Transverse colon (tissue), 4 donors: ENCODE results near the gene PALM3. TPM values are rescaled to one million over a fixed set of nuclear protein-coding genes. Genes with fewer than 3 reads are reported as not detected.
"Not testable (repeated sequence)": the region's sequence is repeated elsewhere in the genome, so short reads cannot be mapped to it uniquely, and the experiment has no call there.

Experiments
- DNase-seq: peaks from one replicate; pipeline ENCODE4 v3.0.0-alpha.2; 2019
- H3K27ac ChIP-seq, 4 donors: fragments of 200-600 bp; sonication (generic); 2 replicates each; pipeline ENCODE4 v1.5.1; 2016 to 2018; ENCODE audit warnings: inconsistent platforms in 4 of 4
- H3K27me3 ChIP-seq: fragments of 200-600 bp; sonication (generic); 2 replicates; pipeline ENCODE4 v1.5.1; 2017; ENCODE audit warnings: inconsistent platforms
- H3K36me3 ChIP-seq, 4 donors: fragments of 200-600 bp; sonication (generic); 2 replicates each; pipeline ENCODE4 v1.5.1; 2017 to 2019; ENCODE audit warnings: inconsistent platforms in 4 of 4
- H3K4me1 ChIP-seq, 4 donors: fragments of 200-600 bp; sonication (generic); 2 replicates each; pipeline ENCODE4 v1.5.1; 2017 to 2020; ENCODE audit warnings: inconsistent platforms in 4 of 4
- H3K4me3 ChIP-seq, 4 donors: fragments of 200-600 bp; sonication (generic); 1 replicate in 1 of 4; 2 replicates in 3 of 4; pipeline versions ENCODE4 v1.5.1 to v1.6.1; 2017 to 2019; ENCODE audit warnings: inconsistent platforms in 4 of 4
- H3K9me3 ChIP-seq, 2 donors: fragments of 200-600 bp; sonication (generic); 2 replicates each; pipeline ENCODE4 v1.5.1; 2017 to 2019; ENCODE audit warnings: inconsistent platforms in 2 of 2
- EP300 ChIP-seq: sonication (generic); formaldehyde crosslinking; IDR thresholded peaks from one replicate; pipeline ENCODE4 v1.6.1; 2017; ENCODE audit warnings: antibody characterized with exemption, low read depth
- POLR2A ChIP-seq: fragments of 450-650 bp; IDR thresholded peaks from one replicate; pipeline ENCODE4 v1.6.1; 2016; ENCODE audit warnings: antibody characterized with exemption, mild to moderate bottlenecking, moderate library complexity
- POLR2AphosphoS5 ChIP-seq, 3 donors: sonication (generic); formaldehyde crosslinking; IDR thresholded peaks; one replicate each; pipeline ENCODE4 v1.6.1; 2016; ENCODE audit warnings: antibody characterized with exemption in 3 of 3
- WGBS, 2 donors: methylation state at CpG; one replicate each; pipeline ENCODE4 v1.1.5; 2018; ENCODE audit warnings: low coverage in 1 of 2; 5-methylcytosine and 5-hydroxymethylcytosine counted together
- in situ Hi-C, 4 donors: fragments of 200-750 bp; cut with MboI; loops; one replicate each; pipeline versions ENCODE4 v1.15.0 to v1.15.1; 2017; ENCODE audit warnings: low sequenced_read_pairs in 3 of 4, low pct_ligation_motif_present in 1 of 4, low pct_unique_long_range_greater_than_20kb in 1 of 4
- intact Hi-C: fragments of 100-400 bp; cut with DNase I; formaldehyde crosslinking; loops from one replicate; pipeline ENCODE4 v1.15.1; 2023; ENCODE audit warnings: low total_unique reads
- total RNA-seq, 4 donors: library from RNA; depleted of rRNA; stranded (reverse); fragments of >200 nt; gene quantifications; one replicate each; pipeline ENCODE4 v1.1.0, GENCODE V29; 2016
- TF ChIP-seq, protein P1 (sequence below), 5 experiments: fragments of 200-600 bp in 3 of 5; fragments of 450-650 bp in 2 of 5; sonication (generic) in 3 of 5; IDR thresholded peaks; 1 replicate in 2 of 5; 2 replicates in 3 of 5; pipeline ENCODE4 v1.5.1; 2016 to 2017; ENCODE audit warnings: antibody characterized with exemption in 5 of 5, inconsistent platforms in 3 of 5, mild to moderate bottlenecking in 2 of 5, moderate library complexity in 1 of 5

Gene PALM3
- total RNA-seq, 4 donors from 2014 or later = 0.14 to 0.32 TPM; not detected in 2

- no peak for DNase-seq
- no peak overlapping the region for H3K4me3 ChIP-seq
- intact Hi-C loops = no loop called here
- H3K27ac ChIP-seq = no peak overlapping the region
- no peak for TF ChIP-seq POLR2A
- TF ChIP-seq, protein P1, sequence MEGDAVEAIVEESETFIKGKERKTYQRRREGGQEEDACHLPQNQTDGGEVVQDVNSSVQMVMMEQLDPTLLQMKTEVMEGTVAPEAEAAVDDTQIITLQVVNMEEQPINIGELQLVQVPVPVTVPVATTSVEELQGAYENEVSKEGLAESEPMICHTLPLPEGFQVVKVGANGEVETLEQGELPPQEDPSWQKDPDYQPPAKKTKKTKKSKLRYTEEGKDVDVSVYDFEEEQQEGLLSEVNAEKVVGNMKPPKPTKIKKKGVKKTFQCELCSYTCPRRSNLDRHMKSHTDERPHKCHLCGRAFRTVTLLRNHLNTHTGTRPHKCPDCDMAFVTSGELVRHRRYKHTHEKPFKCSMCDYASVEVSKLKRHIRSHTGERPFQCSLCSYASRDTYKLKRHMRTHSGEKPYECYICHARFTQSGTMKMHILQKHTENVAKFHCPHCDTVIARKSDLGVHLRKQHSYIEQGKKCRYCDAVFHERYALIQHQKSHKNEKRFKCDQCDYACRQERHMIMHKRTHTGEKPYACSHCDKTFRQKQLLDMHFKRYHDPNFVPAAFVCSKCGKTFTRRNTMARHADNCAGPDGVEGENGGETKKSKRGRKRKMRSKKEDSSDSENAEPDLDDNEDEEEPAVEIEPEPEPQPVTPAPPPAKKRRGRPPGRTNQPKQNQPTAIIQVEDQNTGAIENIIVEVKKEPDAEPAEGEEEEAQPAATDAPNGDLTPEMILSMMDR (IDR thresholded peaks at IDR 0.05) = no peak
- no peak for TF ChIP-seq EP300
- no peak for TF ChIP-seq POLR2AphosphoS5 (IDR thresholded peaks at IDR 0.05)
- WGBS, 2 donors = 97 to 100% methylated on average over 1 to 3 of the region's 3 CpGs
- no peaks in the 10 kb centered on the region for H3K36me3 ChIP-seq
- H3K9me3 ChIP-seq = no peaks in the 10 kb centered on the region
- H3K27me3 ChIP-seq = peaks cover 11% of the 10 kb centered on the region
- in situ Hi-C loops = loop anchor here (10.0 to 25.0 kb wide), 4 partner anchors 158 to 466 kb away; partner anchors contain the start of gene NANOS3 (in 1 of the 4)
- peaks cover 0 to 10% (median 7%) of the 10 kb centered on the region in 4 donors for H3K4me1 ChIP-seq
Observed at GRCh38 chr19:14053032-14053431, 8.8 kb downstream of the PALM3 start.

- H3K27ac ChIP-seq = no peak overlapping the region
- peaks cover 5% of the 10 kb centered on the region for H3K27me3 ChIP-seq
- 86 to 91% methylated on average over 3 to 6 of the region's 6 CpGs for WGBS, 2 donors
- in situ Hi-C loops (loop anchor here (10.0 to 25.0 kb wide), 4 partner anchors 158 to 465 kb away; partner anchors contain the start of gene NANOS3 (in 1 of the 4)), intact Hi-C loops (no loop called here)
- no peaks in the 10 kb centered on the region for H3K9me3 ChIP-seq
- peaks cover 0 to 5% (median 2%) of the 10 kb centered on the region in 4 donors for H3K4me1 ChIP-seq
- DNase-seq = no peak
- H3K4me3 ChIP-seq = no peak overlapping the region
- no peaks in the 10 kb centered on the region for H3K36me3 ChIP-seq
- no peak for TF ChIP-seq EP300
- TF ChIP-seq, protein P1 (IDR thresholded peaks at IDR 0.05) = no peak
- no peak for TF ChIP-seq POLR2AphosphoS5 (IDR thresholded peaks at IDR 0.05)
- TF ChIP-seq POLR2A = no peak
Observed at GRCh38 chr19:14052470-14052869, 9.4 kb downstream of the PALM3 start.

DNA sequence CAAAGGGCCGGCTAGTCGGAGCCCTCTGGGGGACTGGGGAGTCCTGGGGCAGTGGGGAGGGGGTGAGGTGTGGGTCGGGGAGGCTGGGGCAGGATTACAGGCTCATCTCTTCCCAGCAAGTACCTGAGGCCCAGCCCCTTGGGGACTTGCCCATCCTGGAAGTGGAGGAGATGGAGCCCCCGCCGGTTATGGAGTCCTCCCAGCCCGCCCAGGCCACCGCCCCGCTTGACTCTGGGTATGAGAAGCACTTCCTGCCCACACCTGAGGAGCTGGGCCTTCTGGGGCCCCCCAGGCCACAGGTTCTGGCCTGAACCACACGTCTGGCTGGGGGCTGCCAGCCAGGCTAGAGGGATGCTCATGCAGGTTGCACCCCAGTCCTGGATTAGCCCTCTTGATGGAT lies 9.9 kb downstream of the PALM3 start:
- 82% methylated on average over 4 of the region's 9 CpGs; no CpG with 5 or more reads in 1 of the 2 donors for WGBS, 2 donors
- H3K4me3 ChIP-seq = no peak overlapping the region
- in situ Hi-C loops (loop anchor here (10.0 to 25.0 kb wide), 4 partner anchors 157 to 465 kb away; partner anchors contain the start of gene NANOS3 (in 1 of the 4)), intact Hi-C loops (no loop called here)
- H3K27ac ChIP-seq = no peak overlapping the region
- peaks cover 0 to under 1% (median 0%) of the 10 kb centered on the region in 4 donors for H3K4me1 ChIP-seq
- DNase-seq = no peak
- H3K9me3 ChIP-seq = no peaks in the 10 kb centered on the region
- TF ChIP-seq POLR2AphosphoS5 (IDR thresholded peaks at IDR 0.05) (no peak), POLR2A (no peak), EP300 (no peak)
- TF ChIP-seq, protein P1 (IDR thresholded peaks at IDR 0.05) = no peak
- peaks cover under 1% of the 10 kb centered on the region for H3K27me3 ChIP-seq
- H3K36me3 ChIP-seq = no peaks in the 10 kb centered on the region

DNA sequence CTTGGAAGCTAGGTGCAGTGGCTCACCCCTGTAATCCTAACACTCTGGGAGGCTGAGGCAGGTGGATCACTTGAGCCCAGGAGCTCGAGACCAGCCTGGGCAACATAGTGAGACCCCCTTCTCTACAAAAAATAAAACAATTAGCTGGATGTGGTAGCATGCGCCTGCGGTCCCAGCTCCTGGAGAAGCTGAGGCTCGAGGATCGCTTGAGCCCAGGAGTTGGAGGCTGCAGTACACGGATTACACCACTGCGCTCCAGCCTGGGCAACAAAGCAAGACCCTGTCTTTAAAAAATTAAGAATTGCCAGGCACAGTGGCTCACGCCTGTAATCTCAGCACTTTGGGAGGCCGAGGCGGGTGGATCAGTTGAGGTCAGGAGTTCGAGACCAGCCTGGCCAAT lies 10.9 kb downstream of the PALM3 start:
- H3K27ac ChIP-seq, H3K9me3 ChIP-seq, H3K4me1 ChIP-seq, intact Hi-C loops, H3K27me3 ChIP-seq, H3K36me3 ChIP-seq, DNase-seq, H3K4me3 ChIP-seq: not testable (repeated sequence)
- WGBS, 2 donors = 95% methylated on average over 11 of the region's 11 CpGs; no CpG with 5 or more reads in 1 of the 2 donors
- in situ Hi-C loops = loop anchor here (10.0 to 25.0 kb wide), 4 partner anchors 156 to 464 kb away; partner anchors contain the start of gene NANOS3 (in 1 of the 4)

GRCh38 chr19:14050512-14050911 lies 11.4 kb downstream of the PALM3 start:
- DNase-seq = no peak
- Histone ChIP-seq H3K27ac (no peak overlapping the region), H3K9me3 (no peaks in the 10 kb centered on the region), H3K4me1 (no peaks in the 10 kb centered on the region), H3K36me3 (no peaks in the 10 kb centered on the region), H3K4me3 (no peak overlapping the region), H3K27me3 (no peaks in the 10 kb centered on the region)
- no peak for TF ChIP-seq EP300
- TF ChIP-seq, protein P1 (IDR thresholded peaks at IDR 0.05) = no peak
- no peak for TF ChIP-seq POLR2AphosphoS5 (IDR thresholded peaks at IDR 0.05)
- WGBS, 2 donors = 98% methylated on average over 4 of the region's 4 CpGs; no CpG with 5 or more reads in 1 of the 2 donors
- in situ Hi-C loops = loop anchor here (10.0 to 25.0 kb wide), 4 partner anchors 156 to 463 kb away; partner anchors contain the start of gene NANOS3 (in 1 of the 4)
- intact Hi-C loops = no loop called here
